ENCODE measurements around the gene CSRP1.

DNA sequence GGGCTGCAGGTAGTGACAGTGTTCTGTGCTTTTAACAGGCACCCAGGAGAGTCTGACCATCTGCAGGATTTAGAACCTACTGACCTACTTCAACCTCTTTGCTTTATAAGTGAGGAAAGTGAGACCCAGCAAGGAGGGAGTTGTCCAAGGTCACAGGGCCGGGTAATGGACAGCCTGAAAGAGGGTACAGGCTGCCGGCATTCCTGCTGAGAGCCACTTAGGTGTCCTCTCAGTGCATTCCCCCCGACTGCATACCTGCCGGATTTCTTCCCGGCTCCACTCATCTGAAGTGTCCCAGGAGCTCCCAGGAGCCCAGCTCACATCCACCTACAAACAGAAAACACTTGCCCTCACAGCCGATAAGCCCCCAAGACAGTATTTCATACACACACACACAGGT is 51.8 kb downstream of the CSRP1 start:
- TF ChIP-seq KDM1A (IDR thresholded peaks at IDR 0.05): no peak
- no peak for TF ChIP-seq ZNF174 (CRISPR knock-in tag; IDR thresholded peaks at IDR 0.05)
- TF ChIP-seq PHF8 (IDR thresholded peaks at IDR 0.05; ENCODE audit: borderline replicate concordance, low read length): no peak
- TF ChIP-seq, protein P1, sequence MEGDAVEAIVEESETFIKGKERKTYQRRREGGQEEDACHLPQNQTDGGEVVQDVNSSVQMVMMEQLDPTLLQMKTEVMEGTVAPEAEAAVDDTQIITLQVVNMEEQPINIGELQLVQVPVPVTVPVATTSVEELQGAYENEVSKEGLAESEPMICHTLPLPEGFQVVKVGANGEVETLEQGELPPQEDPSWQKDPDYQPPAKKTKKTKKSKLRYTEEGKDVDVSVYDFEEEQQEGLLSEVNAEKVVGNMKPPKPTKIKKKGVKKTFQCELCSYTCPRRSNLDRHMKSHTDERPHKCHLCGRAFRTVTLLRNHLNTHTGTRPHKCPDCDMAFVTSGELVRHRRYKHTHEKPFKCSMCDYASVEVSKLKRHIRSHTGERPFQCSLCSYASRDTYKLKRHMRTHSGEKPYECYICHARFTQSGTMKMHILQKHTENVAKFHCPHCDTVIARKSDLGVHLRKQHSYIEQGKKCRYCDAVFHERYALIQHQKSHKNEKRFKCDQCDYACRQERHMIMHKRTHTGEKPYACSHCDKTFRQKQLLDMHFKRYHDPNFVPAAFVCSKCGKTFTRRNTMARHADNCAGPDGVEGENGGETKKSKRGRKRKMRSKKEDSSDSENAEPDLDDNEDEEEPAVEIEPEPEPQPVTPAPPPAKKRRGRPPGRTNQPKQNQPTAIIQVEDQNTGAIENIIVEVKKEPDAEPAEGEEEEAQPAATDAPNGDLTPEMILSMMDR (IDR thresholded peaks at IDR 0.05 in 2 of 3, conservative IDR thresholded peaks at IDR 0.05 in 1 of 3; ENCODE audit: insufficient read depth in 2 of 3, low read depth in 1 of 3, low read length in 3 of 3): no peak
- no peak for TF ChIP-seq YY1 (IDR thresholded peaks at IDR 0.05; ENCODE audit: borderline replicate concordance in 1 of 3, control insufficient read depth in 1 of 3, extremely low read depth in 1 of 3, insufficient read depth in 3 of 3, insufficient read length in 1 of 3, insufficient replicate concordance in 2 of 3, low read depth in 1 of 3, low read length in 2 of 3)
- TF ChIP-seq ZBTB8A (IDR thresholded peaks at IDR 0.05; ENCODE audit: partially characterized antibody): no peak
- TF ChIP-seq, protein P2, sequence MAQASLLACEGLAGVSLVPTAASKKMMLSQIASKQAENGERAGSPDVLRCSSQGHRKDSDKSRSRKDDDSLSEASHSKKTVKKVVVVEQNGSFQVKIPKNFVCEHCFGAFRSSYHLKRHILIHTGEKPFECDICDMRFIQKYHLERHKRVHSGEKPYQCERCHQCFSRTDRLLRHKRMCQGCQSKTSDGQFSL (CRISPR knock-in tag; IDR thresholded peaks at IDR 0.05): no peak
- TF ChIP-seq, protein P2 (tag; IDR thresholded peaks at IDR 0.05): no peak
- TF ChIP-seq SNRNP70 (optimal IDR thresholded peaks at IDR 0.05; ENCODE audit: low read depth, low read length): no peak
- TF ChIP-seq ZNF175 (CRISPR knock-in tag; IDR thresholded peaks at IDR 0.05; ENCODE audit: low read depth): no peak
- no peak for TF ChIP-seq POLR2A (conservative IDR thresholded peaks at IDR 0.05)
- TF ChIP-seq, protein P3, sequence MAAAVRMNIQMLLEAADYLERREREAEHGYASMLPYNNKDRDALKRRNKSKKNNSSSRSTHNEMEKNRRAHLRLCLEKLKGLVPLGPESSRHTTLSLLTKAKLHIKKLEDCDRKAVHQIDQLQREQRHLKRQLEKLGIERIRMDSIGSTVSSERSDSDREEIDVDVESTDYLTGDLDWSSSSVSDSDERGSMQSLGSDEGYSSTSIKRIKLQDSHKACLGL (CRISPR knock-in tag; IDR thresholded peaks at IDR 0.05; ENCODE audit: borderline replicate concordance, poor library complexity, severe bottlenecking): no peak
